HG03280 (cell line): Measurements from ENCODE around the gene GATD1.

Source experiments
- ATAC-seq: cut with Tn5 transposase; IDR thresholded peaks from one replicate; pipeline ENCODE4 v1.9.1; 2021; ENCODE audit warnings: mild to moderate bottlenecking, moderate library complexity; ENCODE audit not compliant: unreplicated experiment

Gene GATD1

DNA sequence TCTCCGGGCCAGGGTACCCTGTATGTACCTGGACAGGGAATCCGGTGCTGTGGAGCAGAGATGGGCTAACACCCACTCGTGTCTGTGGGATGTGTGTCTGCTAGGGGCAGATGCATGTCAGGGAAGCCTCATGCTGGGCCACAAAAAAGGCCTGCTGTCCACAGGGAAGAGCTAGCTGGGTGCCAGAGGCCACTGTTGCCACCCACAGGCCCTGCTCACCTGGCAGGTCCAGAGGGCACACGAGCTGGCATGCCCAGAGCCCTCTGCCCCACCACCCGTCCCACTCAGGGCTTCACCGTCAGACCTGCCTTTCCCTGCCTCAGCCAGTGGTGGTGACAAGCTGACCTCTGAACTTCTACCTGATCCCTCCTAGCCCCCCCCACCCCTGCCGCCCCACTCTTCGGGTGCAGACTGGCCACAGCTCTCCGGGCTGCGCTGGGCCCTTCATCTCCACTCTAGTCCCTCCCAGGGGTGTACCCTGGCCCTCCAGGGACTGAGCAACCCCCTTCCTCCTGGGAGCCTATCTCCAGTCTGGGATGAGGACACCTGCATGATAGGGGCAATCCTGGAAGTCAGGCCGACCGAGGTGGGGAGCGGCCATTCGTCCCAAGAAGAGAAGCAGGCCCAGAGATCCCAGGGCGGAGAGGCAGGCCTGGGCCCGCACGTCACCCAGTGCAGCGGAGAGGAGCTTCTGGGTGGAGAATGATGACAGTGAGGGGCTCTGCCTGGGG is 19.4 kb upstream of the GATD1 start:
- no peak for ATAC-seq

DNA sequence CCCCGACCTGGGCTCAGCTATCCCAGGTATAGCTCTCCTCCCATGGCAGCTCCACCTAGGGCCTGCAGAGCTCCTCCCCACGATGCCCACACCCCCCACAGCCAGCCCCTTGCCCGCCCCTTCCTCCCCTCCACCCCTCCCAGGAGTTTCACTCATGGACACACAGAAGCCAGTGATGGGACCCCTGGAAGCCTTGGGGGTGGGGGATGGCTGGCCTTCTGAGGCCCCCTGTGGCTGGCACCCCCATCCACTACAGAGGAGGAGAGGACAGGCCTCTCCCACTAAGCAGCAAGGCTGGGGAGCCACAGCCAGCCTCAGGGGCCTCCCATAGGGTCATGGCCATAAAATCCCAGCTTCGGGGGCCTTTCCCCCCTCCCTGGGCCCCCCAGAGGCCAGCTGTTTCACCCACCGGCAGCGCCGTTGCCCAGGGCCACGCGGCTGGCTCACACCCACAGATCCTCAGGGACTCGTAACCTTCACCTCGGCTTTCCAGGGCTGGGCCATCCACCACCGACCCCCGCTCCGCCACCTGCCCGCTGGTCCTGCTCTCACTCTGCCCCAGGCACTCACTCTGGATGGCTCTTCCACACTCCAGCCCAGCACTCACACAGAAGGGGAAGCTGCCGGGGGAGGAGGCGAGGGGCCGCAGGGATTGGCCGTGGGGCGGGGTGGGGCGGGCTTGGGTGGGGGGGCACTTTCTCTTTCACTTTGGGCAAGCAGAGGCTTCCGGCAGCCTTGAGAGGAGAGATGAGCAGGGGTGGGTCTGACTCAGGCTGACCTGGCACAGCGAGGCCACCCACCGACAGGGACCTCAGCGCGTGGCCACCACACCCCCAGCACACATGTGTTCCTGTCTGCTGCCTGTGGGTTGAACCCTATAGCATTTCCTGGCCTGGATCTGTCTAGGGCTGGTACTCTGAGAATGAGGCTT is 18.6 kb upstream of the GATD1 start:
- peak; percentile 24 for ATAC-seq

DNA sequence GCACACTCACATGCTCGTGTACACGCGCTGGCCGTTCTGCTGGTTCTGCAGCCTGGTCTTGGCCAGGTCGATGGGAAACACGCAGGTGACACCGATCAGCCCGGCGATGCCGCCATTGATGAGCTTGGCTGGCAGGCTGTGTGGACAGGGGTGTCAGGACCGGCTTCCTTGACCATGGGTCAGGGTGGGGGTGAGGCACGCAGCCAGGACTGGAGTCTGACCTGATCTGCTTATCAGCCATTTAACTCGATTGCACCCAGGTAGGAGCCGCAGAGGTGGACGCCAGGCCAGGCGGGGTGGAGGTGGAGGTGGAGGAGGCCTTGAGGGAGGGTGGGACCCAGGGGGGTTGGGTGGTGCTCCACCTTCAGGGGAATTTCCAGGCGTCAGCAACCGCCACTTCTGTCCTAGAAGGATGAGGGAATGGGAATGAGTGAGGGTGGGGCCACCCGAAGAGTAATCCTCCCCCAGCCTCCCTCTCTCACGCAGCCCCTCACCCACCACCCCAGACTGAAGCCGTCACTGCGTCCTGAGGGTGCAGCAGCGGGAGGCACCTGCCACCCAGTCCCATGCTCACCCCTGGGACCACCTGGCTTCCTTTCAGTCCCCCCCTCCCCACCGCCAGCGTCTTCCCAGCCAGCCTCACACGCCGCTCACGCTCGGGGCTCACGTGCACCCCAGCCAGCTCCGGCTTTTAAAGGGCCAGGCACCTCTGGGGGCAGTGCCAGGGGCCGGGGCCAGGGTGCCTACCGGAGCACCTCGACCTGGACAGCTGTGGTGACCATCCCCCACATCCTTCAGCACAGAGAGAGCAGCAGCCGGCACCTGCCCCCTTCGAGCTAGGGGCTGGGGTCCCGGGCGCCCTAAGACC is 17.7 kb upstream of the GATD1 start:
- ATAC-seq: no peak

DNA sequence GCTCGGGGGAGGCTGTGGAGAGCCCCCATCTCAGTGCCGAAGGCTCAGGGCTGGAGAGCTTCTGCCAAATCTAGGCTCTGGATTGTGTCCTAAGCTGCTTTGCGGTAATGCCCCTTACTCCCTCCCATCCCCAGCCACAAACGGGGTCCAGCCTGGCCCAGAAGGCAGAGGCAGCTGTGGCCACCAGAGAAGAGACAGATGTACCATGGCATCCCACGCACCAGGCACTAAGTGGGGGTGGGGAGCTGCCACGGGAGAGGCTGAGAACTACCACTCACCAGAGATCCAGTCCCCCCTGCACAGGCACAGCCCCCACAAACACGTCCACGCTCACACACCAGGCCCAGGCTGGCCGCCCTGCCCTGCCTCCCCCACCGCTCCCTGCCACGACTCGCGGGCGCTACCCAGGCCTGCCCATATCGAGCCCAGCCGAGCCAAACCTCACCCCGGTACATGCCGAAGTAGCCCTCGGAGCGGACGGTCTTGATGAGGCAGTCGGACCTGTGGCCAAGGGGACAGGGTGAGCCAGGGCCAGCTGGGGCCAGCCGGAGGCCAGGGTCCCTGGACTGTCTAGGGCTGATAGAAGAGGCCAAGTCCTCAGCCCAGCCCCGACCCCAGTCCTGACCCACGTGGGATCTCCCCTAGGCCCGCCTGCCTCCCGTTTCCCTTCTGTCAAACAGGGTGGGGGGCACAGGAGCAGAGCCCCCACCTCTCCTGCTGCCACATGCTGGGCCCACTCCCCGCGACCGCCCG is 16.9 kb upstream of the GATD1 start:
- ATAC-seq: no peak

DNA sequence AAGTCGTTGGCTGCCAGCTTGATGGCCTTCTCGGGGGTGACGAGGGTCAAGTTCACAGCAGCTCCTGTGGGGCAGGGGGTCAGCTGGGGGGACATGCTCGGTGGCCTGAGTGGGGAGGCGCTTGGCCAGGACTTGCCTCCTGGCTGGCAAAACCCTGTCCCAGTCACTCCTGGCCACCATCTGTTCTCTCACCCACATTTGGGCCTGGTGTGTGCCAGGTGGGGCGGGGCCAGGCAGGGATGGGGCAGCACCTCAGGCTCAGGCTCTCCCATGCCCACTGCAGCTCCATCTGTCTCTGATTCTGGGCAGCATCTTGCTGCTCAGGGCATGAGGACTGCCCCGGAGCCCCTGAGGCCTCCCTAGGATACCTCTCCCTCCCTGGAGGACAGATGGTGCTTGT is 16.3 kb upstream of the GATD1 start:
- ATAC-seq: no peak

DNA sequence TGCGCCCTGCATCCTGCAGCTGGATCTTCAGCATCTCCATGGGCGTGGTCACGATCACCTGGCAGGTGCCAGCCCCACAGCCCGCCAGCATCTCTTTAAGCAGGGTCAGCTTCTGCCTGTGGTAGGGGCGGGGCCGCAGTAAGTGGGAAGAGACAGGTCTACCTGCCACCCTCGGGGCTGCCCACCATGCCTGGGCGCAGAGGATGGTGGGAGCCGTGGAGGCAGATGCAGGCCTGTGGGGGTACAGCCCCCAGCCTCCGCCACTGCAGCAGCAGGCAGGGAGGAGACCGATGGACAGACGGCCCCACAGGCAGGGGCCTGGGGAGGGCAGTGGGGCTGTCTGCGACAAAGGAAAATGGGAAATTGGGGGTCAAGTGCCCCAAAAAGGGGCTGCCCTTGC is 15.6 kb upstream of the GATD1 start:
- no peak for ATAC-seq

DNA sequence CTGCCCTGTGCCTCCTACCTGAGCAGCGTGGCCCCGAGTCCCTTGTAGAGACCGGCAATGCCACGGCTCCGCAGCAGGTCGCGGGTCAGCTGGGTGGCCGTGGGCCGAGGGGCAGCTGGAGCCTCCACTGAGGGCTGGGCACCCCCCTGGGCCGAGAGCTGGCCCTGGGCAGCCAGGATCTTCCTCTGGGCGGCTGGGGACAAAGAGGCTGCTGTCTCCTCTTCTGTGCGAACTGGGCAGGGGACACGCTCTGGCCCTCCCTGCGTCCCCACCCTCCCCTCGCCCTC is 15.2 kb upstream of the GATD1 start:
- no peak for ATAC-seq

DNA sequence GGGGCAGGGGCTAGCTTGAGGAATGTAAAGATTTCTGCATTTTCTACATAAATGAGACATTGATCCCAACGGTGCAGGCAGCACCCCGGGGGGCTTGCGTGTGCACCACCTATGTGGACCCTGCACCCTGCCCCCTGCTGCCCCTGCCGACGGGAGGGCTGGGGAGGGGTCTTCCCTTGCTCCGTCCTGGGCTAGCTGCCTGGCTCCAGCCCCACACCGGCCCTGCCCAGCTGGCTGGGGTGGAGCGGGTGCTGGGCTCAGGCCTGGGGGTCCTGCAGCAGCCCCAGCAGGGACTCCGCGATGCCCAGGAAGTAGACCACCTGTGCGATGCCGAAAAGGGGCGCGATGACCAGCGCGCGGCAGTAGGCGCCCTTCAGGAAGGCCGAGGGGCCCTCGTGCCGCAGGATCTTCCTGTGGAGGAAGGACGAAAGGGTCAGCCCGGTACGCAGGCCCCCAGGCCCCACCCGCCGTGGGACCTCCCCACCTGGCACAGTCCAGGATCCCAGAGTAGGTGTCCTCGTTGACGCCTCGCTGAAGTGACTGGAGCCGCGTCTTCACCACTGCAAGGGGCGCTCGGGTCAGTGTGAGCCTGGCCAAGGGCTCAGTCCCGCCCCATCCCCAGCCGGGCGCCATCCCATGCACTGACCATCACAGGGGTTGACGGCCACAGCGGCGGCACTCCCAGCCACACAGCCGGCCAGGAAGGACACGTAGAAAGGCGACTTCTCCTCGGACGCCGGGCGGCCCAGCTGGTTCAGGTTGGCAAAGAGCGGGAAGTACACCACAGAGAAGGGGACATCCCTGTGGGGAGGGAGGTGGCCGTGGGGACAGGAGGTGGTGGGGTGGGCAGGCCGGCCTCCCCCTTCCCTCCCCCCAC is 14.6 kb upstream of the GATD1 start:
- ATAC-seq: no peak

DNA sequence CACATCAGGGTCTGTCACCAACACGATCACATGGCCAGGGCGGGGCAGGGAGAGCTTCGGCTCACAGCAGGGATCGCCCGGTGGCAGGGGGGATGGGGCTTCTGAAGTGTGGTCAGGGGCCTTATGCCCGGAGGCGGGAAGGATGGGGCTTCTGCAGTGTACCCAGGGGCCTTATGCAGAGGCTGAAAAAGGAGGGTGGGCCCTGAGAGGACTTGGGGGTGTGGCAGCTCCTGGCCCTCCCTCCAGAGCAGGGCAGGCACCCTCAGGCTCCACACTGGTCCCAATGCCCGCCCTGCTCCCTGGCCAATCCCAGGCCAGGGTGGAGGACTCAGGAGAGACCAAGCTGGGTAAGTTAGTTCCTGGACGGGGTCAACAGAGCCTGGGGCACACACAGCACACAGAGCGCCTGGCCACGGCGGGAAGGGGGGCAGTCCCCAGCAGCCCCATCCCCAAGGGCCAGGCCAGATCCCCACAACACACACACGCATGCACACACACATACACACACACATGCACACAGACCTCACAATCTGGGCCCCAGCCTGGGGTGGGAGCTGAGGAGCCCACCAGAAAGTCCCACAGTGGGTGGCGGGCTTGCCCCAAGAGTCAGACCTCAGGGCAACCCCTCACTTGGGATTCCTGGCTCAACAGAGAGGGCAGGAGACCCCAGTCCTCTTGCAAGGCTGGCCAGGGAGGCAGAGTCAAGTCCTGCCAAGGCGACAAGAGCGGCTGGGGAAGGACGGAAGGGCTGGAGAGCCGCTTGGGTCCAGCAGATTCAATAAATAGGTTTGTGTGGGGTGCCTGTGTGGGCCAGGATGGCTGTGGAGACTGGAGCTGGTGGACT is 13.7 kb upstream of the GATD1 start:
- no peak for ATAC-seq

DNA sequence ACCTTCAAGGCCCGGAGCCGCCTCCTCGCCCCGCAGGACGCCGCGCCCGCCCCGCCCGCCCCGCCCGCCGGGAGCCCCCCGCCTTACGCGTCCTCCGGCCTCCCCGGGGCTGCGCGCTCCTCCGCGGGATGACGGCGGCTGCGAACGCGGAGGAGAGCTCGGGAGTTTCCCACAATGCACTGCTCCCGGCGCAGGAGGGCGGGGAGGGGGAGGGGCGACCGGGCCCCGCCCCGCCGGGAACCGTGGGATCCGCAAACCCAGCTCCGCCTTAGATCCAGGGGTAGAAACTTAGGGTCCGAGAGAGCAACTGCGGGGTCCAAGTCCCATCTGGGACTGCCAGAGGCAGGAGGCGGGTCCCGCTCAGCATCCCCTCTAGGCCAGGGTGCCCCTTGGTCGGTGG is 12.7 kb upstream of the GATD1 start, which contains the start of gene CEND1:
Gene CEND1 (minus strand): TSS at position 148 of the 400 bp plus-strand sequence. CDS start 1,514 bp downstream, outside the sequence.
- ATAC-seq: no peak

DNA sequence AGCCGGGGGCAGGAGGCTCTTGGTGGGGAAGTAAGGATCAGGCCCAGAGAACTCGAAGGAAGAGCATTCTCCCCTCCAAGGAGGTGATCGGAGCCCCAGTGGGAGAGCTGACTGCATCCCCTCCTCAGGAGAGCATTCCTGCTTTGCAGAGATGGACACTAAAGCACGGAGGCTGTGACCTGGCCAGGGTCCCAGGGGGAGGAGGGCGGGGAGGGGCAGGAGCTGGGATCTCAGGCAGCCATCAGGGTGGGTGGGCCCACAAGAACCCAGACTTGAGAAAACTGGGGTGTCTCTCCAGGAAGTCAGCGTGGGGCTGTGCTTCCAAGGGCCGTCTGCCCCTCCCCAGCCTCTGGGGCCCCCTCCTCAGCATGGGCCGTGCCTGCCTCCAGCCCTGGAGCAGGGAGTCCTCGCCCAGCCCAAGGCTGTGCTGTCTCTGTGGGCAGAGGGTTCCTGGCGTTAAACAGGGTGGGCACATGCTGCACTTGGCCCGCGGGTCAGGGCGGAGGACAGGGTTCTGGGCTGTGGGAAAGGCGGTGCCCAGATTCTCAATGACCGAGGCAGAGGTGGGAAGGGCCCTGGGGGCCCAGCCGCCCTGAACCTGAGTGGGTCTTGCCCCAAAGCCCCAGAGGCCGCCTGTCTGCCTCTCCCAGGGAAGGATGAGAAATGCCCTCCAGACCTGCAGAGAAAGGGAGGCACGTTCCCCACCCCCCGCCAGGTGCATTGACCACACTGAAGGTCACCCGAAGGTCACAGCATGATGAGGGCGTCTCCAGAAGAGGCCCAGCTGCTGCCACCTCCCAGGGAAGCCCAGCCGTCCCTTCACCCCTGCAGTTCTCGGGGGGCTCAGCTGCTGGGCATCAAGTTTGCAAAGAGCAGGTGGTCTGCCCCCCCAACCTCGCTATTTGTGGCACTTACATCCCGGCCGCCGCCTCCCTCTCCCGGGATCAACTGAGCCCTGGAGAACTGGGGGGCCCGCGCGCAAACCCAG is 12.0 kb upstream of the GATD1 start:
- ATAC-seq: no peak

DNA sequence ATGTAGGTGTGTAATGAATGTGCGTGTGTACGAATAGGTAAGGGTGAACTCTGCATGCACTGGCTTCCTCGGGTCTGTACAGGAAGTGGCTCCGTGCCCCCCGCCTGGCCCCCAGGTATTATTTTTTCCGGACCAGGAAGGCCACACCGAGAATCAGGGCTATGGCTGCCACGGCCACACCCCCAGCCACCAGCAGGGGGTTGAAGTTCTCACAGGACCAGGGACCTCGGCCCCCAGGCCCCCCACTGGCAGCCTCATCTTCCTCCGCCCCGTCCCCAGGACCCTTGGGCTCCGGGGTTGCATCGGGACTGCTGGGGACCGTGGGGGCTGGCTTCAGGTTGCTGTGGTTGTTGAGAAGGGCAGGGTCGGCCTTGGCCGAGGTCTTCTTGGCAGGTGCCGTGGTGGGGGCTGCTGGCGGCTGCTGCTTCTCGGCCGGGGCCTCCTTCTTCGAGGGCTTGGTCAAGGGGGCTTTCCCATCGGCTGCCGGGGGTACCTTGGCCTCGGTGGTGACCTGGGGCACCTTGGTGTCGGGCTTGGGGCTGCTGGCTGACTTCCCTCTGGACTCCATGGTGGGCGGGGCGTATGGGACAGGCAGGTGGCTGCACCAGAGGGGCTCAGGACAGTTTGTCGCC is 10.8 kb upstream of the GATD1 start:
- no peak for ATAC-seq

DNA sequence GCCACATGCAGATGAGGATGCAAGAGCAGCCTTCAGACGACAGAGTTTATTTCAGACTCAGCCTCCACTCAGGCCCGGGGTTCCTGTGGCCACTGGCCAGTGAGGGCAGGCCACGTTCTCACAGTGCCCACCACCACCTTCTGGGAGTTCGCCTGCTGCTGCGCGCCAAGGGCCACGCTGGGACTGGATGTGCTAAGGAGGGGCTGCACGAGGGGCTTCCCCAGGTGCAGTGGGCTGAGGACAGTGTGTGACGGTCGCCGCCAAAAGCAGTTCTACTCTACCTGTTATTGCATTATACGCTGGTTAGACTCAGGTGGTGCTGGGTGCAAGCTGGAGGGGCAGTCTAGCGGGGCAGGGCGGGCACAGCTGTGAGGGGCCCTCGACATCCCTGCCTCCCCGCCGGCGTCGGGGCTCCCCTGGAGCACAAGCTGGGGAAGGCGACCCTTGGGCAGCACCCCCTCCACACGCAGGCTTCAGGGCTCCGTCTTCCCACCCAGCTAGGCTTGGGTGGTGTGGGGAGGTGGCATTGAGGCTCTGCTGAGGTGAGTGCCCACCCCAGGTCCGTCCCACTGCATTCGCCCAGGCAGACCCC is 9.9 kb upstream of the GATD1 start:
- ATAC-seq: no peak

DNA sequence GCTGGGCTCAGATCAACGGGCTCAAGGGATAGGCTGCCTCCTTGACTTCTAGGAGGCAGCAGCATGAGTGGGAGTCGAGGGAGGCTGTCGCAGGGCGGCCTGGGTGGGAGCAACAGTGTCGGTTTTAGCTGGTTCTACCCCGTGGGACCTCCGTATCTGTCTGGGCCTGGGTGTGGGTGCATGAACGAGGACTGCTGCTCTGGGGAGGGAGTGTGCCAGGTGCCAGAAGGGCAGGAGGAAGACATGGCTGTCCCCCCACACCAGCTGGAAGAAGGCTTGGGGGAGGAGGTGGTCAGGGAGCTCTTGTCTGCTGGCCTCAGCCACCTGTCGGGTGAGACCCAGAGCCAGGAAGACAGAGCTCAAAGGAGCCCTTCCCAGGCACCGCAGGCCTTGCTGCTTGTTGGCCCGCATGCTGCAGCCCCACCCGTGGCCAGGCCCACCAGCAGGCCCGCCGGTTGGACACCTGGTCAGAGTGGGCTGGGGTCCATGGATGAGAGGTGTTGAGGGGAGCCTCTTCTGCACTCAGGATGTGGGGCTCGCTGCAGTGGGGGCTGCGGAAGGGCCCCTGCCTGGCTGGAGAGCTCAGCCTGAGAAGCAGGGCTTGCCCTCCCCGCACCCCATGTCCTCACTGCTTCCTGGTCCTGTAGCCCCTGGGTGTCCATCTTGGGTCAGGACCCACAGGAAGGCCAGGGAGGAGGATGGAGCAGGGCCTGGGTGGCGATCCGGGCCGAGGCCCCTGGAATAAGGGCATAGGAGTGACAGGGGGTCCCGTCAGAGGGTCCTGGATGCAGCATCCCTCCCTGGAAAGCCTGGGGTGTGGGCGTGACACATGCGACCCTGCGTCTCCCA is 9.2 kb upstream of the GATD1 start:
- ATAC-seq: no peak

DNA sequence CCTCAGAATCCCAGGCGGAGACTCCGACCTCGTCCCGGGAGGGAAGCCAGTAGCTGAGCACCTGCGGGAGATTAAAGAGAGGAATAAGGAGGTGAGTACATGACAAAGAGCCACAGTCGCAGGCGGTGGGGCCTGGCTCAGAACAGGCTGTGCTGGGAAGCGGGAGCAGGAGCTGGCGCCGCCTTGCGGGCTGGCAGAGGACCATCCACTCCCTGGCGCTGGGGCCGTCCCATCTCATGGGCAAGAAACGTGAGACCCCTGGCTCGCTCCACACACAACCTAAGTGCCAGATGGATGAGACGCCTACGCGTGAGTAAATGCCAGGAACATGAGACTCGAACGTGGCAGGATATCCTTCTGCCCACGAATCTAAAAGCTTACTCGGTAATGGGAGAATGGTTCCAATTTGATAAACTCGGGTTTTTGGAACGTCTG is 6.3 kb upstream of the GATD1 start:
- no peak for ATAC-seq
